Breast epithelium (tissue), 4 donors: Measurements from ENCODE around the gene MBD3. TPM values are rescaled to one million over a fixed set of nuclear protein-coding genes. Genes with fewer than 3 reads are reported as not detected.

Experiments
- DNase-seq, 2 donors: peaks; one replicate each; pipeline ENCODE4 v3.0.0-alpha.2; 2019; ENCODE audit warnings: low spot score in 2 of 2
- H3K27ac ChIP-seq, 2 donors: fragments of 200-600 bp; sonication (generic) in 1 of 2; one replicate each; pipeline ENCODE4 v1.5.1; 2016 to 2019; ENCODE audit warnings: mild to moderate bottlenecking in 1 of 2
- H3K27me3 ChIP-seq, 2 donors: fragments of 200-600 bp; sonication (generic) in 1 of 2; one replicate each; pipeline versions ENCODE4 v1.5.1 to v1.6.0; 2017 to 2019; ENCODE audit warnings: control low read depth in 1 of 2, mild to moderate bottlenecking in 1 of 2
- H3K36me3 ChIP-seq: fragments of 200-600 bp; one replicate; pipeline ENCODE4 v1.5.1; 2019
- H3K4me1 ChIP-seq, 2 donors: fragments of 200-600 bp; sonication (generic); one replicate each; pipeline ENCODE4 v1.5.1; 2016 to 2019; ENCODE audit warnings: control low read depth in 1 of 2
- H3K4me3 ChIP-seq, 3 donors: fragments of 200-600 bp; sonication (generic); 1 replicate in 2 of 3; 2 replicates in 1 of 3; pipeline ENCODE4 v1.5.1; 2016 to 2019; ENCODE audit warnings: mild to moderate bottlenecking in 3 of 3, moderate library complexity in 2 of 3
- H3K9me3 ChIP-seq, 2 donors: fragments of 200-600 bp; sonication (generic) in 1 of 2; one replicate each; pipeline ENCODE4 v1.5.1; 2016 to 2019; ENCODE audit warnings: control low read depth in 1 of 2
- POLR2A ChIP-seq: fragments of 450-650 bp; IDR thresholded peaks from one replicate; pipeline ENCODE4 v1.6.1; 2016; ENCODE audit warnings: antibody characterized with exemption, mild to moderate bottlenecking, moderate library complexity
- POLR2AphosphoS5 ChIP-seq, 3 donors: sonication (generic); formaldehyde crosslinking; IDR thresholded peaks; one replicate each; pipeline ENCODE4 v1.6.1; 2017; ENCODE audit warnings: antibody characterized with exemption in 3 of 3
- intact Hi-C: fragments of 100-400 bp; cut with DNase I; formaldehyde crosslinking; loops from one replicate; pipeline ENCODE4 v1.15.1; 2023; ENCODE audit warnings: low total_unique reads
- total RNA-seq, 3 donors: library from RNA; depleted of rRNA; stranded (reverse); fragments of >200 nt; gene quantifications; one replicate each; pipeline ENCODE4 v1.1.0, GENCODE V29; 2016
- TF ChIP-seq, protein P1 (sequence below), 3 donors: fragments of 450-650 bp; IDR thresholded peaks; one replicate each; pipeline ENCODE4 v1.5.1; 2016 to 2017; ENCODE audit warnings: antibody characterized with exemption in 3 of 3, mild to moderate bottlenecking in 3 of 3, moderate library complexity in 3 of 3

MBD3 gene
- total RNA-seq, 3 donors from 2014 or later, result 51.8 to 71.3 (median 70.8) TPM

DNA sequence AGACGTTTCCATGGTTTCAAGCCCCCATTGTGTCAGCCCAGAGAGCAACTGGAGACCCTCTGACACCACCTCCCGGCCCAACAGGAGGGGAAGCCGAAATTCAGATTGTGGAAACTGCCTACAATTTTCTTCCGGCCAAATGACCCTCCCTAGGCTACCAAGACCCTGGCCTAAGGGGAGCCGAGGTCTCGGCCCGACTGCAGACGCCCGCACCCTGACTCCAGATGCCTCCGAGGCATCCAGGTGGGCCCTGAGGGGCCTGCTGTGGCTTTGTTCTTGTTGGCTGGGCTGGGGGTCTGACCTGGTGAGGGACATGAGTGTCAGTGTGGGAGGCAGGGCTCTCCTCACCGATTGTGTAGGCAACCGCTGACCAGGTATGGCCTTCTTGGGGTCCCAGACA lies 34.1 kb downstream of the MBD3 start:
- DNase-seq, result no peak
- H3K4me3 ChIP-seq, result no peak overlapping the region
- no peaks in the 10 kb centered on the region for H3K36me3 ChIP-seq
- H3K27me3 ChIP-seq, result no peaks in the 10 kb centered on the region
- intact Hi-C loops, result no loop called here
- no peaks in the 10 kb centered on the region for H3K4me1 ChIP-seq
- no peaks in the 10 kb centered on the region for H3K9me3 ChIP-seq
- no peak for TF ChIP-seq POLR2AphosphoS5 (IDR thresholded peaks at IDR 0.05)
- no peak for TF ChIP-seq POLR2A
- TF ChIP-seq, protein P1, sequence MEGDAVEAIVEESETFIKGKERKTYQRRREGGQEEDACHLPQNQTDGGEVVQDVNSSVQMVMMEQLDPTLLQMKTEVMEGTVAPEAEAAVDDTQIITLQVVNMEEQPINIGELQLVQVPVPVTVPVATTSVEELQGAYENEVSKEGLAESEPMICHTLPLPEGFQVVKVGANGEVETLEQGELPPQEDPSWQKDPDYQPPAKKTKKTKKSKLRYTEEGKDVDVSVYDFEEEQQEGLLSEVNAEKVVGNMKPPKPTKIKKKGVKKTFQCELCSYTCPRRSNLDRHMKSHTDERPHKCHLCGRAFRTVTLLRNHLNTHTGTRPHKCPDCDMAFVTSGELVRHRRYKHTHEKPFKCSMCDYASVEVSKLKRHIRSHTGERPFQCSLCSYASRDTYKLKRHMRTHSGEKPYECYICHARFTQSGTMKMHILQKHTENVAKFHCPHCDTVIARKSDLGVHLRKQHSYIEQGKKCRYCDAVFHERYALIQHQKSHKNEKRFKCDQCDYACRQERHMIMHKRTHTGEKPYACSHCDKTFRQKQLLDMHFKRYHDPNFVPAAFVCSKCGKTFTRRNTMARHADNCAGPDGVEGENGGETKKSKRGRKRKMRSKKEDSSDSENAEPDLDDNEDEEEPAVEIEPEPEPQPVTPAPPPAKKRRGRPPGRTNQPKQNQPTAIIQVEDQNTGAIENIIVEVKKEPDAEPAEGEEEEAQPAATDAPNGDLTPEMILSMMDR (IDR thresholded peaks at IDR 0.05), result no peak
- H3K27ac ChIP-seq, result no peak overlapping the region

DNA sequence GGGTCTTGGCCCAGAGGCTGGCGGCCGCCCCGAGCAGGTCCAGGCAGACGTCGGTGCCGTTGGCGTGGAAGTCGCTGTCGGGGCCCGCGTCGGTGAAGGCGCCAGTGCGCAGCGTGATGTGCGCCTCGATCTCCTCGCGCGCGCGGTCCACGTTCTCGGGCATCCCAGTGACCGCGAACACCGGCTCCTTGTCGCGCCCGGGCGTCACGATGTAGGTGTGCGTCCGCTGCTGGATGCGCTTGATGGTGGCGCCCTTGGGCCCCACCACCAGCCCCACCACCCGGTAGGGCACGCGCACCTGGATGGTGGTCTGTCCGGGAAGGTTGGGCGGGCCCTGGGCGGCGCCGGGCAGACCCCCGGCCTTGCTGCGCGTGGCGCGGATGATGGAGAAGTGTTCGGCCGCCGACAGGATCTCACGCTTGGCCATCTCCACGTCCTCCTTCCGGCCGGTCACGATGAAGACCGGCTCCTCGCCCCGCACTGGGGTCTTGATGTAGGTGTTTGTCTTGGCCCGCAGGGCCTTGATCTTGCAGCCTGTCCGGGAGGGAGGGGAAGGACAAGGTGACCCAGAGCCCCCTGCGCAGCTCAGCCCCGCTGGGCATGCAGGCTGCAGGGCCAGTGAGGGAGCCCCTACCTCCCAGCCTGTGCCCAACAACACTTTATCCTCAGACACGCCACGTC lies 36.1 kb downstream of the MBD3 start:
- Histone ChIP-seq H3K36me3 (no peaks in the 10 kb centered on the region), H3K4me3 (no peak overlapping the region), H3K27me3 (no peaks in the 10 kb centered on the region), H3K4me1 (no peaks in the 10 kb centered on the region), H3K27ac (no peak overlapping the region), H3K9me3 (no peaks in the 10 kb centered on the region)
- intact Hi-C loops, result no loop called here
- DNase-seq, result no peak
- TF ChIP-seq POLR2A, result no peak

DNA sequence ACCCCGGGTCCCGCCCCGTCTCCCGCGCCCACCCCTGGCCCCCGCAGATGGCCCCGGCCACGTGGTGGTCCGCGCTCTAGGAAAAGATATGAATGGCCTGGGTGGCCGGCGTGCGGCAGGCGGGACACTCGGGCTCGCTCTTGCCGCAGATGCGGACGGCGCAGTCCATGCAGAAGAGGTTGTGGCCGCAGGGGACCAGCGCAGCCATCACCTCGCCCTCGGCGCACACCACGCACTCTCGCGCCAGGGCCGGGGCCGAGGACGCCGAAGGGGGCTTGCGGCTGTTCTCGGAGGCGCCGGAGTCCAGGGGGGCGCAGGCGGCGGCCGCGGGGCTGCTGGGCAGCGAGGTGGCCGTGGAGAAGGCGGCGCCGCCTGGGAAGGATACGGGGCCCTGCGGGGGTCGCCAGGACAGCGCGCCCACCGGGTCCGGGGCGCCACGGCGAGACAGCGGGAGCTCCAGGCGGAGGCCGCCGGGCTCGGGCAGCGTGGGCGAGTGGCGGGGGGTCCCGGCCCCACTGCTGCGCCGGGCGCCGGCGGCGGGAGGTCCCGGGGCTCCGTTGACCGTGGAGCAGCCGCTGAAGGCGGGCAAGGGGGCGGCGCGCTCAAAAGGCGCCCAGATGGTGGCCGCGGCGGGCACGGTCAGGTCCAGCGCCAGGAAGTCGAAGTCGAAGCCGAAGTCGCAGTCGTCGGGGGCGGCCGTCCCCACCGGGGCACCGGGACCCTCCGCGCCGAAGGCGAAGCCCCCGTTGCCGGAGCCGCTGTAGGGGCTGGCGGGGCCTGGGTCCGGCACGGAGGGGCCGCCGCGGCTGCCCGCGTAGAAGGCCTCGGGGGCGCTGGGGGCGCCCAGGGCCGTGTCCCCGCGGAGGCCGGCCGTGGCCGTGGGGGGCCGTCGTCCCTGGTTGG lies 36.9 kb downstream of the MBD3 start:
- DNase-seq, result no peak
- H3K36me3 ChIP-seq, result no peaks in the 10 kb centered on the region
- H3K4me3 ChIP-seq, result no peak overlapping the region
- TF ChIP-seq POLR2AphosphoS5 (IDR thresholded peaks at IDR 0.05) (no peak), POLR2A (no peak)
- TF ChIP-seq, protein P1 (IDR thresholded peaks at IDR 0.05), result no peak
- H3K4me1 ChIP-seq, result no peaks in the 10 kb centered on the region
- no peaks in the 10 kb centered on the region for H3K27me3 ChIP-seq
- H3K9me3 ChIP-seq, result no peaks in the 10 kb centered on the region
- intact Hi-C loops, result no loop called here
- no peak overlapping the region for H3K27ac ChIP-seq

DNA sequence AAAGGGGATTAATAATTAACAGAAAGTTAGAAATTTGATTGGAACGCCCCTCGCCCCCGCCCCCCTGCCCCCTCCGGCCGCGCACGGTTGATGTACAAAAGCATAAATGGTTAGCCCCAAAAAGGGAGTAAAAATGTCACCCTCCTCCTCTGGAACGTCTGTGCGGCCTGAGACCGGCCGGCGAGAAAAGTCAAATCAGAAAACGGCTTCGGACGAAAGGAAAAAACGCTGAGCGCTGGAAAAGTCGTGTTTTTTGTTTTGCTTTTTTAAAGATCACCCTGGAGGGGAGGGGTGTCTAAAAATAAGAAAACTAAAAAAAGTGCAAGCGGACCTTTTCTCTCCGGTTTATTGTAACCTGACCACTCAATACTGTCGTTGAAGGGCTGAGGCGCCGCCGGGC lies 37.7 kb downstream of the MBD3 start:
- no peak overlapping the region for H3K27ac ChIP-seq
- DNase-seq, result no peak
- no peaks in the 10 kb centered on the region for H3K27me3 ChIP-seq
- H3K9me3 ChIP-seq, result no peaks in the 10 kb centered on the region
- H3K4me3 ChIP-seq, result no peak overlapping the region
- TF ChIP-seq POLR2A (no peak), POLR2AphosphoS5 (IDR thresholded peaks at IDR 0.05) (no peak)
- TF ChIP-seq, protein P1 (IDR thresholded peaks at IDR 0.05), result no peak
- intact Hi-C loops, result no loop called here
- H3K4me1 ChIP-seq, result no peaks in the 10 kb centered on the region
- H3K36me3 ChIP-seq, result no peaks in the 10 kb centered on the region

DNA sequence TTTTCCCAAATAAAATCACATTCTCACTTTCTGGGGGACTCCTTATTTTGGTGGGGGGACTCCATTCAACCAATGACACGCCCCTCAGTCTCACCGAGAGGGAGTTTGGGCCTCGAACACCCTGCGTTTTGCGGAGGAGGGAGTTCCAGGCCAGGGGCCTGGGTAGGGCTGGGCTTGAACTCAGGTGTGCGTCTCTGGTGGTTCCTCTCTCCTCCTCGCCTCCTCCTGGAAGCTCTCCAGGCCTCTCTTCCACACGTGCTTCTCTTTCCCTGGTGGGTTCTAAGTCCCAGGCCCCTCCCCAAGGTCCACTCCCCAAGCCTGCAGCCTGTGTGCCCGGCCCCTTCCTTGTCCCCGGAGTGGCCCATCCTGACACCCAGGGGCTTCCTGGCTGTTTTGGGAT lies 39.2 kb downstream of the MBD3 start:
- no peak overlapping the region for H3K4me3 ChIP-seq

More for the DNA sequence above, 39.2 kb downstream of the MBD3 start:
- H3K27me3 ChIP-seq, result no peaks in the 10 kb centered on the region
- no peaks in the 10 kb centered on the region for H3K4me1 ChIP-seq
- DNase-seq, result no peak
- intact Hi-C loops, result no loop called here
- no peaks in the 10 kb centered on the region for H3K9me3 ChIP-seq
- no peak overlapping the region for H3K27ac ChIP-seq
- no peaks in the 10 kb centered on the region for H3K36me3 ChIP-seq
- TF ChIP-seq POLR2AphosphoS5 (IDR thresholded peaks at IDR 0.05) (no peak), POLR2A (no peak)
- TF ChIP-seq, protein P1 (IDR thresholded peaks at IDR 0.05), result no peak
